ENCODE measurements around the gene TTYH3.
"Not testable (repeated sequence)": the region's sequence is repeated elsewhere in the genome, so short reads cannot be mapped to it uniquely, and the experiment has no call there.

The TTYH3 gene

DNA sequence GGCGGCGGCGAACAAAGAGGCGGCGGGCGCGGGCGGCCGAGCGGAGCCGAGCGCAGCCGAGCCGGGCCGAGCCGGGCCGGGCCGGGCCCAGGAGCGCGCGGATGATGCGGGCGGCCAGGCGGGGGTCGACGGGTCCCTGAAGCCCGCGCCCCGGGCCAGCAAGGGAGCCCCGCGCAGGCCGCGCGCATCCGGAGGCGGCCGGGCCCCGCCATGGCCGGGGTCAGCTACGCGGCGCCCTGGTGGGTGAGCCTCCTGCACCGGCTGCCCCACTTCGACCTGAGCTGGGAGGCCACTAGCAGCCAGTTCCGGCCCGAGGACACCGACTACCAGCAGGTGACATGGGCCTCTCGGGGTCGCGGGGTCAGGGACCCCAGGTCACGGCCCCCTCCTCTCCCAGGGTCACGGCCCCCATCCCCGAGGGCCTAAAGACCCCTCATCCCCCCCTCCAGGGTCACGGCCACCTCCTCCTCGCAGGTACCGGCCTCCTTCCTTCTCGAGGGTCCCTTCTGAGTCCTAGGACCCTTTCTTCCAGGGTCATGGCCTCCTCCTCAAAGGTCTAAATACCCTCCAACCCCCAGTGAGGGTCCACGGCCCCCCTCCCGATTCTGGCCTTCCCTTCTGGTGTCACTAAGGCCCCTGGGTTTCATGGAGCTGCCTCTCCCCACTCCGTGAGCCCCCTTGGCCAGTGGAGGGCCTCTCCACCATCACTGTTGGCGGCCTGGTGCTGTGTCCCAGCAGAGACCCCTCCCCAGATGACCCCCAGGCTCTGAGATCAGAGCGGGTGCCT lies at the start of gene TTYH3:
TSS of gene TTYH3 (plus strand) at position 41 of the 787 bp plus-strand sequence. CDS start at position 211, 170 bp downstream.
- no peak for DNase-seq (ENCODE audit: low read depth)

DNA sequence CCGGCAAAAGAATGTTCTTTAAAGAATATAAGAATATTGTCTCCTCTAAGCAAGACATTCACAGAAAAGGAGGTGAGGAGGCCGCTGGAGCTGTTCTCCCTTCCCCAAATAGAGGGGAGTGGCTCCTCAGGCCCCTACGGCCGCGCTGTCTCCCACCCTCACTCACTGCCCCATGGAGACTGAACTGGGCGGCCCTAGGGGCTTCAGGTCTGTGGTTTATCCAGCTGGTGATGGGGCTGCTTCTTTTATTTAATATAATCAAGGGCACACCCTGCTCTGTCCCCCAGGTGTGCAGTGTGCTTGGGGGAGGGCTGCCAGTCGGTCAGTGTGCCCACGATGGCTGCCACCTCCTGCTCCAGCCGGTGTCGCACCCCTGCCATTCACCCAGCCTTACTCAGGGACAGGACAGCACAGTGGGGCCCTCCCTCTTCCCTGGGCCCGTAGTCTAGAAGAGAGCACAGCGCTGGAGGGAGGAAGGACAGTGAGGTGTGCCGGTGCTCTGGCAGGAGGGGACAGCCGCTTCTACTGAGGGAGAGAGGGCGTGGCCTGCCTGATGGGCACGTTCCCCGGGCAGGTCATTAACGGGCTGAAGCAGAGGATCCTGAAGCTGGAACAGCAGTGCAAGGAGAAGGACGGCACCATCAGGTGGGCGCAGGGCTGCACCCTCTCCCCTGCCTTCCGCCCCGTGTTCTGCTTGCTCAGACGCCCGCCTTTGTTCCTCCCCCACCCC lies 49.6 kb upstream of the TTYH3 start:
- no peak for DNase-seq (ENCODE audit: low read depth)

DNA sequence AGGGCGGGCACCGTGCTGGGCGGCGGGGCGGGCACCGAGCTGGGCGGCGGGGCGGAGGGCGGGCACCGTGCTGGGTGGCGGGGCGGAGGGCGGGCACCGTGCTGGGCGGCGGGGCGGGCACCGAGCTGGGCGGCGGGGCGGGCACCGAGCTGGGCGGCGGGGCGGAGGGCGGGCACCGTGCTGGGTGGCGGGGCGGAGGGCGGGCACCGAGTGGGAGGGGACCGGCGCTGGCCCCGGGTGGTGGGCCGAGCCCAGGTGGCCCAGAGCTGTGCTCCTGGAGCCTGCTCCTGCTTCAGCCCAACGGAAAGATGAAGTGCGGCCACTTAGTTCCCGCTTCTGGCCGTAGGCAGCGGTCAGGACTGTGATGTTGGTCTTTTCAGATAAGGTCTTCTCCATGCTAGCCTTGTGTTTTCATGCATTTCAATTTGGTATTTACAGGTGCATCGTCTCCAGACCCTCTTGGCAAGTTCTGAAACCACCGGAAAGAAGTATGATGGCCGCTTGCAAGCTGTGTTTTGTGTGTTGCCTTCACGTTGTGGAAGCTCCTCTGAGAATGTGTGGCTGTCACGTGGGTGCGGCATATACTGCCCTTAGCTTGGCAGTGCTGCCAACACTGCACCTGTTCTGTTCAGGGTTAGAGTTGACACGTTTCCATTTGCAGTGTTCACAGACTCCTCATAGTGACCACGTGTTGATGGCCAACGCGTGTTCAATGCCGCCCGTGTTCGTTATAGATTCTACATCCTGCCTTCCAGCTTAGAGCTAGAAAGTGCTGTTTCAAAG lies 47.8 kb upstream of the TTYH3 start:
- DNase-seq (ENCODE audit: low read depth), result no peak

DNA sequence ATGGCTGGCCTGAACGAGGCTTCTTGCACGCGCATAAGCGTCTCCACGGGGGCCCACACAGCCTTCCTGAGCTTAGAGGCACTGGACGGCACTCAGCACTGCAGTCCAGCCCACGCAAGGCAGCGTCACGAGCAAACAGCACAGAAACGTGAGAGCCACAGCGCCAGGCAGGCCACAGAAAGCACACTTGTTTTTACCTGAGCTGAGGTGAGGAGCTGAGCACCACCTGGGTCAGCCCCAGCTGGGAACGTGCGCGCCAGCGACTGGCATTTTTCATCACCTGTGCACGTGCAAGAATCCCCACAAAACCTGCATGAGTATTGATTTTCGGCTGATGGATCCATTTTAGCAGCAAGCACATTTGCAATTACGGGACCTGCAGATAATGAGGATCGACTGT lies 46.3 kb upstream of the TTYH3 start:
- DNase-seq (ENCODE audit: low read depth), result no peak

- no peak for DNase-seq (ENCODE audit: low read depth)
Measured at GRCh38 chr7:2586326-2587020, 45.3 kb upstream of the TTYH3 start.

GRCh38 chr7:2587134-2587533 lies 44.7 kb upstream of the TTYH3 start:
- no peak for DNase-seq (ENCODE audit: low read depth)

DNA sequence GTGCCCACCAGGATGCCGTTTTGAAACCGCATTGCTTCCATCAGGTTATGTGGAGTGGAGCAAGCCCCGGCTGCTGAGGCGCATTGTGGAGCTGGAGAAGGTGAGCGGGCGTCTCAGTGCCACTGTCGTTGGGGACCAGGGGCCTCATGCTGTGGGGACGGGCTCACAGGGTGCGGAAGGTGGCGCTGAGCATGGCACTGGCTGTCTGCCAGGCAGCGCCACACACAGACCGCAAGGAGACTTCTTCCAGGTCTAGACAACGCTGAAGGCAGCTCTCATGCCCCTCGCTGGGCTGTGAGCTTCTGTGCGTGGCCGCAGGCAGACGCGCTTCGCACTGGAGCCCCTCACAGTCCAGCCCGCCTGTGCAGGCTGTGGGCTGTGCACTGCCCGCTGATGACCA lies 44.0 kb upstream of the TTYH3 start:
- DNase-seq (ENCODE audit: low read depth), result no peak

- DNase-seq (ENCODE audit: low read depth), result no peak
Measured at GRCh38 chr7:2589341-2589740, 42.4 kb upstream of the TTYH3 start.

DNA sequence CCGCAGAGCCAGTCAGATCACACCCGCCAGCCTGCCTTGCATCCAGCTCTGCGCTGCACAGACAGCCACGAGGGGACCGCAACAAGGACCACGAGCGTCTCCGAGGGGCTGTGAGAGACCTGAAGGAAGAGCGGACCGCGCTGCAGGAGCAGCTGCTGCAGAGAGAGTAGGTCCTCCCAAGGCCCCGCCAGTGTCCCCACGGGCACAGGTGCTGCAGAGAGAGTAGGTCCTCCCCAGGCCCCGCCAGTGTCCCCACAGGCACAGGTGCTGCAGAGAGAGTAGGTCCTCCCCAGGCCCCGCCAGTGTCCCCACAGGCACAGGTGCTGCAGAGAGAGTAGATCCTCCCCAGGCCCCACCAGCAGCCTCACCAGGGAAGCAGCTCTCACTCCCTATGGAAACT lies 41.8 kb upstream of the TTYH3 start:
- DNase-seq (ENCODE audit: low read depth), result not testable (repeated sequence)

GRCh38 chr7:2592375-2592865 lies 39.4 kb upstream of the TTYH3 start:
- no peak for DNase-seq (ENCODE audit: low read depth)

DNA sequence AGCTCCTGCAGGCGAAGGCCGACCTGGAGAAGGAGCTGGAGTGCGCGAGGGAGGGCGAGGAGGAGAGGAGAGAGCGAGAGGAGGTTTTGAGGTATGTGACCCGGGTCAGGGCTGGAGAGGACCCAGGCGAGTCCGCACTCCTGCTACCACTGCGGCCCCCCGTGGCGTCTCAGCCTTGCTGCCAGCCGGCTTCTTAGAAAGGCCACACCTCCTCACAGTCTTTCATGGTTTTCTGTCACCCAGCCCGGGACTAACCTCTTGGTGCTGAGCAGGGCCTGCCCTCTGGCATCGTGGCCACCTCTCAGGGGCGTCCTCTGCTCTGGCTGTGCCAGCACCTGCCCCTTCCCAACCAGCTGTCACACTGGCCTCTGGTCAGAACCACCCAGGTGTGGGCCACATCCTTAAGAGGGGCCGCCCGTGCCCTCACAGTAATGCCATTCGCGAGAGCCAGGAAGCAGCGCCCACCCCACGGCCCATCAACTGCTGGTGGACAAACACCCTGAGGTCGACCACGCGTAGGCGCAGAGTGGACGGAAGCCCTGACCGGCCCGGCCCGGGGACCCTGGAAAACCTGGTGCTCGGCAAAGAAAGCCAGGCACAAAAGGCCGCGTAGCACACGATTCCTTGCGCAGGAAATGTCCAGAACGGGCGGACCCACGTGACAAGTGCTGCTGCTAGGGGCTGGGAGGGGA lies 38.6 kb upstream of the TTYH3 start:
- no peak for DNase-seq (ENCODE audit: low read depth)

- no peak for DNase-seq (ENCODE audit: low read depth)
Measured at GRCh38 chr7:2594599-2594998, 37.2 kb upstream of the TTYH3 start.

DNA sequence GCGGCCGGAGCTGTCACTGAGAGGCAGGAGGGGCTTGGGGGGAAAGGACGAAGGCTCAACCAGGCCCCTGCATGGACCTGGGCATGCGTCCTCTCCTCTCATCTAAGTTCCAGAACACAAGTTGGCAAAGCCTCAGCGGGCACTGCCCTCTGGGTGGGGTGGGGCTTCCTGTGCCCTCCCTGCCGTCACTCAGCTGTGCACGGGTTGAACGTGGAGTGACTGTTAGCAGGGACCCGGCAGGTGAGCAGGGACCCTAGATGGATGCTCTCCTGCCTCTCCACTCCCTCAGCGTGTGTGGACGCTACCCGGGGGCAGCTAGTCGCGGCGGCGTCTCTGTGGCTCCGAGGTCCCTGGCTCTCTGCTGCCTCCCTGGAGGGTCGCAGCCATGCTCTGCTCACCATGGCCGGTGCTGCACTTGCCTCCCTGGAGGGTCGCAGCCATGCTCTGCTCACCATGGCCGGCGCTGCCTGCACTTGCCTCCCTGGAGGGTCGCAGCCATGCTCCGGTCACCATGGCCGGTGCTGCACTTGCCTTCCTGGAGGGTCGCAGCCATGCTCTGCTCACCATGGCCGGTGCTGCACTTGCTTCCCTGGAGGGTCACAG lies 36.4 kb upstream of the TTYH3 start:
- DNase-seq (ENCODE audit: low read depth), result no peak

- no peak for DNase-seq (ENCODE audit: low read depth)
Measured at GRCh38 chr7:2596464-2597272, 35.1 kb upstream of the TTYH3 start.

DNA sequence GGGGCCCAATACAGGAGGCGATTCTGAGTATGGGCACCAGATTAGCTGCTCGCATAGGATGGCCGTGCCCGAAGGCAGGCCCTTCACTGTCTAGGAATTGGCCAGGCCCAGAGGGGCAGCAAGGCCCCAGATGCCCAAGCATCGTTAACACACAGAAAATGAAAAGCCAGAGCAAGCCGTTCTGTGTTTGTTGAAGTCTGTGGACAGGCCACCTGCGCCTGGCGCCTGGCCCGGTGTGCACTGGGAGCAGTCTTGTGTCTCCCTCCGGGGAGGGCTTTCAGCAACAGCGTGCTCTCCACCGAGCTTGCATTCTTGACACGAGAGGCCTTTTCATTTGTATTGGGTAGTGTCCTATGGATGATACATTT lies 34.5 kb upstream of the TTYH3 start:
- no peak for DNase-seq (ENCODE audit: low read depth)

GRCh38 chr7:2598154-2598823 lies 33.5 kb upstream of the TTYH3 start:
- no peak for DNase-seq (ENCODE audit: low read depth)

- DNase-seq (ENCODE audit: low read depth), result no peak
Measured at GRCh38 chr7:2601065-2601464, 30.7 kb upstream of the TTYH3 start.

- DNase-seq (ENCODE audit: low read depth), result no peak
Measured at GRCh38 chr7:2601907-2602306, 29.9 kb upstream of the TTYH3 start.

DNA sequence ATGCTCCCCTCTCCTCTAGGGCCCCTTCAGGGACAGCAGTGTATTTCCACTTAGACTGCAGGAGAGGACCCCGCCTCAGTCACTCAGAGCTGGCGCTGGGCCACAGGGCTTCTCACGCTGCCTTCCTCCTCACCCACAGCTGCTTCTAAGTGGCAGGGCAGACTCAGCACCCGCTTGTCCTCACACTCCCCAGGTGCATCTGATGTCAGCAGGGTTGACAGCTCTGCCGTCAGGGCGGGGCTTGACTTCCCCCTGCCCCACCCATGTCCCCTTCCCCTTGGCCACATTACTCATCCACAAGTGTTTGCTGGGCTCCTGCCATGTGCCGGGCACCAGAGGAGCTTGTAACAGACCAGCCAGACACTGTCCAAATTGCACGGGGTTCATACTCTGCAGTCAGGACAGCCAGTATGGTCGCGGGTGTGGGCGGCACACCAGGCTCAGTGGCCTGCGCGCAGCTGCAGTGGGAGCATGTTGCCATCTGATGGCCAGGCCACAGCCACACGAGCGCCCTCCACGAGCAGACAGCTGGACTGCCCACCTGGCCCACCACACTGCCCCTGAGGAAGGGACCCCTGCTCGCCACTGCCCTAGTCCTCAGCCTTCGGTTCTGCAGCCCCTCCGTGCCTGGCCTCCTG lies 29.3 kb upstream of the TTYH3 start:
- DNase-seq (ENCODE audit: low read depth), result no peak
